HEK293T (cell line): Measurements from ENCODE around the gene HOXD4.

Source experiments
- CTCF ChIA-PET: fragments of 350-600 bp; formaldehyde crosslinking; extraction: SDS; loops from one replicate; lab custom pipeline; 2021; ENCODE audit warnings: antibody characterized with exemption, inconsistent platforms; lab: Yijun Ruan, JAX
- POLR2A ChIA-PET: fragments of 350-600 bp; formaldehyde crosslinking; extraction: SDS; loops from one replicate; lab custom pipeline; 2020; ENCODE audit warnings: antibody characterized with exemption, inconsistent platforms; lab: Yijun Ruan, JAX
- DNase-seq: peaks from one replicate; pipeline ENCODE4 v3.0.0; 2012; ENCODE audit warnings: mixed read lengths; ENCODE audit errors: extremely low spot score
- ARNT ChIP-seq: fragments of 450-650 bp; IDR thresholded peaks from 2 replicates; pipeline ENCODE4 v1.6.1; 2017; ENCODE audit warnings: mild to moderate bottlenecking
- BHLHE40 ChIP-seq: fragments of 450-650 bp; IDR thresholded peaks from 2 replicates; pipeline ENCODE4 v1.6.1; 2016; ENCODE audit warnings: mild to moderate bottlenecking, moderate library complexity, borderline replicate concordance
- CTBP1 ChIP-seq: fragments of 450-650 bp; IDR thresholded peaks from 2 replicates; pipeline ENCODE4 v1.6.1; 2016; ENCODE audit warnings: borderline replicate concordance
- ELF4 ChIP-seq: fragments of 450-650 bp; IDR thresholded peaks from 2 replicates; pipeline ENCODE4 v1.6.1; 2017; ENCODE audit warnings: antibody characterized with exemption
- FOXA1 ChIP-seq: fragments of 450-650 bp; IDR thresholded peaks from 2 replicates; pipeline ENCODE4 v1.6.1; 2016; ENCODE audit warnings: mild to moderate bottlenecking
- FOXK2 ChIP-seq: fragments of 450-650 bp; IDR thresholded peaks from 2 replicates; pipeline ENCODE4 v1.6.1; 2016; ENCODE audit warnings: mild to moderate bottlenecking
- FOXM1 ChIP-seq: fragments of 450-650 bp; IDR thresholded peaks from 2 replicates; pipeline ENCODE4 v1.6.1; 2017; ENCODE audit warnings: mild to moderate bottlenecking, borderline replicate concordance
- HDGF ChIP-seq: fragments of 450-650 bp; IDR thresholded peaks from 2 replicates; pipeline ENCODE4 v1.6.1; 2017; ENCODE audit warnings: antibody characterized with exemption, borderline replicate concordance
- L3MBTL2 ChIP-seq: fragments of 450-650 bp; conservative IDR thresholded peaks from 2 replicates; pipeline ENCODE4 v1.6.1; 2016; ENCODE audit warnings: mild to moderate bottlenecking
- LEF1 ChIP-seq: fragments of 450-650 bp; IDR thresholded peaks from 2 replicates; pipeline ENCODE4 v1.6.1; 2017; ENCODE audit warnings: mild to moderate bottlenecking, borderline replicate concordance
- NFRKB ChIP-seq: fragments of 450-650 bp; IDR thresholded peaks from 2 replicates; pipeline ENCODE4 v1.6.1; 2016; ENCODE audit warnings: mild to moderate bottlenecking, moderate library complexity
- PKNOX1 ChIP-seq: fragments of 450-650 bp; IDR thresholded peaks from 2 replicates; pipeline ENCODE4 v1.6.1; 2016
- SP1 ChIP-seq: fragments of 450-650 bp; IDR thresholded peaks from 2 replicates; pipeline ENCODE4 v1.6.1; 2017
- SUZ12 ChIP-seq: fragments of 450-650 bp; IDR thresholded peaks from 2 replicates; pipeline ENCODE4 v1.6.1; 2016; ENCODE audit warnings: mild to moderate bottlenecking
- TARDBP ChIP-seq: fragments of 450-650 bp; IDR thresholded peaks from 2 replicates; pipeline ENCODE4 v1.6.1; 2016
- ZNF384 ChIP-seq: fragments of 450-650 bp; IDR thresholded peaks from 2 replicates; pipeline ENCODE4 v1.6.1; 2016

The HOXD4 gene

DNA sequence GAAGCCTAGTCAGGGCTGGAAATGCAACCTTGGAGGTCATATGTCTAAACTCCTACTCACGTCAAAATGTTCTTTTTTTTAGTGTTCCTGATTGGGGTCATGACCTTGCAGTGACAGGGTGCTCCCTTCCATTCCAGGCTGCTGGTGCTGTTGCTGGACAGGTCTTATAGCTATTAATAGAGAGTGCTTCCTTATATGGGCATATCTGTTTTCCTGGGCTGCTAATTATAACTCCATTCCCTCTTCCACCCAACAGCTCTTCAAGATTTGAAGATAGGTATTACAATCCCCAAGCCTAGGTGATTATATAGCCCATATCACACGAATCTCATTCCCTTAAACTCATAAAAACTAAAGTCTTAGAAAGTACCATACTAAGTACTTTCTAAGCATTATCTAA, 18.4 kb downstream of the HOXD4 start:
- ChIA-PET POLR2A (interaction anchor here (0.9 to 1.2 kb wide), 3 partner anchors 9 to 99 kb away, joined by 3 read pairs; partner anchors contain the start of gene MTX2), CTCF (no interaction called here)
- TF ChIP-seq SP1 (no peak), FOXK2 (no peak), FOXA1 (no peak), ZNF384 (no peak), LEF1 (no peak), SUZ12 (no peak), L3MBTL2 (no peak), FOXM1 (no peak), ARNT (no peak), ELF4 (no peak), CTBP1 (no peak), NFRKB (no peak), TARDBP (no peak), PKNOX1 (no peak), BHLHE40 (no peak), HDGF (no peak)
- DNase-seq, result no peak

GRCh38 chr2:176170602-176171305, 19.4 kb downstream of the HOXD4 start:
- CTCF ChIA-PET, result no interaction called here
- DNase-seq, result no peak
- POLR2A ChIA-PET, result no interaction called here
- TF ChIP-seq FOXM1 (no peak), SP1 (no peak), FOXK2 (no peak), ZNF384 (no peak), FOXA1 (no peak), L3MBTL2 (no peak), TARDBP (no peak), ELF4 (no peak)

- no peak for TF ChIP-seq ELF4
- TF ChIP-seq NFRKB, result no peak
- TF ChIP-seq TARDBP, result no peak
- TF ChIP-seq SUZ12, result no peak
- no peak for TF ChIP-seq L3MBTL2
- TF ChIP-seq ARNT, result no peak
- TF ChIP-seq FOXA1, result no peak
- TF ChIP-seq FOXK2, result no peak
- TF ChIP-seq HDGF, result no peak
- DNase-seq, result no peak
- CTCF ChIA-PET, result no interaction called here
- POLR2A ChIA-PET, result no interaction called here
Observed at GRCh38 chr2:176171351-176172006, 20.1 kb downstream of the HOXD4 start.

- DNase-seq, result no peak
- no peak for TF ChIP-seq NFRKB
- TF ChIP-seq LEF1, result no peak
- TF ChIP-seq ARNT, result no peak
- no peak for TF ChIP-seq PKNOX1
- TF ChIP-seq FOXM1, result no peak
- TF ChIP-seq FOXA1, result no peak
- TF ChIP-seq ELF4, result no peak
- no peak for TF ChIP-seq CTBP1
- TF ChIP-seq TARDBP, result no peak
- POLR2A ChIA-PET, result no interaction called here
- CTCF ChIA-PET, result interaction anchor here (0.6 to 1.6 kb wide), 2 partner anchors 11 to 145 kb away, joined by 3 to 4 read pairs; no protein-coding TSS in a partner anchor
Observed at GRCh38 chr2:176172007-176172894, 20.9 kb downstream of the HOXD4 start.

GRCh38 chr2:176172895-176173566, 21.7 kb downstream of the HOXD4 start:
- CTCF ChIA-PET, result interaction anchor here (0.6 to 1.6 kb wide), 2 partner anchors 11 to 145 kb away, joined by 3 to 4 read pairs; no protein-coding TSS in a partner anchor
- DNase-seq, result no peak
- TF ChIP-seq SUZ12, result no peak
- no peak for TF ChIP-seq FOXA1
- TF ChIP-seq ARNT, result no peak
- TF ChIP-seq FOXM1, result no peak
- TF ChIP-seq SP1, result no peak
- TF ChIP-seq ZNF384, result no peak
- TF ChIP-seq BHLHE40, result no peak
- POLR2A ChIA-PET, result interaction anchor here (1.4 kb wide), 1 partner anchor 14 kb away, joined by 6 read pairs; no protein-coding TSS in a partner anchor
